ENCODE measurements around the gene GABRA4.

DNA sequence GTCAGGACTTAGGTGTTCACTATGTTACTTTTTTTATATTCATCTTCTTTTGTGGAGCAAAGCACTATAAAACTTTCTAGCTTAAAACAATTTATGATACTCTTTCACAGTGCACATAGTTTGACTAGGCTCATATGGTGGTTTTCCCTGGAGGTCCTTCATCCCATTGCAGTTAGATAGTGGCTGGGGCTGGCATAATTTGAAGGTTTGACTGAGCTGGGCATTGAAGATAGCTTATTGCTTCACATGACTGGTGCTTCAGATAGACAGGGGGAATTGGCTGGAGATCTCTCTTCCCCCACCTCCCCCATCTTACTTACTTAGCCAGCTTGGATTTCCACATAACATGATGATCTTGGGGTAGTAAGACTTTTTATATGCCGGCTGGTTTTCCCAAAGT is 7.0 kb upstream of the GABRA4 start:
- TF ChIP-seq CTCF (IDR thresholded peaks at IDR 0.05) (no peak), EP300 (IDR thresholded peaks at IDR 0.05) (no peak), POLR2A (IDR thresholded peaks at IDR 0.05) (no peak)
